ENCODE measurements around the gene RBM48.

Gene RBM48

DNA sequence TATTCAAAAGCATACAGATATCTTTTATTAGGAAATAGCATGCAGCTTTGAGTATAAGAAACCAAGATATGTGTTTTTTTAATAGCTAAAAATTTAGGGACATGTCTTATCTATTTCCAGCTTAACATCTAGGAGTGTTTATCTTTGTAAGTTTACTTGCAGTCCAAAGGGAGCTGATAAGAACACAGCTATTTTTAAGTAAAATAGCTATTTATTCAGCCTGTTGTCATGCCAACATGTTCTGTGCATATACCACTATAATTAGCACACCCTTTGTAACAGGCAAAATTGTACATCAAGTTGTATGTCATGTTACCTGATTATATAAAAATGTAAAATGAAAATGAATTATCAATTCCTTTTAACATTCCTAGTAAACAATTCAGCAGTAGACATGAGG, 32.0 kb downstream of the RBM48 start:
- Histone ChIP-seq H3K27me3 (ENCODE audit: low read depth) (no peaks in the 10 kb centered on the region), H3K4me3 (no peak overlapping the region), H3K4me1 (no peaks in the 10 kb centered on the region), H3K9me3 (no peaks in the 10 kb centered on the region), H3K36me3 (replicated peaks) (peaks cover 40% of the 10 kb centered on the region)
- in situ Hi-C loops (cut with MboI; ENCODE audit: low sequenced_read_pairs): no loop called here
- DNase-seq (ENCODE audit: low spot score in 2 of 2): no peak

DNA sequence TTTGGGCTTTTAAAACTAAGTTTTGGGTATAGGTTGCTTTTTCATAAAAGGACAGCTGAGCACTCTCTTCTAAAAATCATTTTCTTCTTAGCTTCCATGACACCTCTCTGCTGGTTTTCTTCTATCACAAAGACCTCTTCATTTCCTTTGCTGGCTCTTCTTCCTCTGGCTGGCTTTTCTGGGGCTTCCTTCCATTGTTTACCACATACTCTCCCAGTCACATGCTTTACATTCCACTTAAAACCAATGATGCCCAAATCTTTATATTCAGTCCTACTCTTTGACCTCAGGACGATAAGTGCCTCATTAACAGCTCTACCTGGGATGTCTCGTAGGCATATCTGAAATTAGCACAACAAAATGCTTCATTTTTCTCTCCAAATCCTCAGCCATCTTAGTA, 34.8 kb downstream of the RBM48 start:
- Histone ChIP-seq H3K27me3 (ENCODE audit: low read depth) (no peaks in the 10 kb centered on the region), H3K4me3 (no peak overlapping the region), H3K4me1 (no peaks in the 10 kb centered on the region), H3K9me3 (no peaks in the 10 kb centered on the region), H3K36me3 (replicated peaks) (peaks cover 58% of the 10 kb centered on the region)
- no peak for DNase-seq (ENCODE audit: low spot score in 2 of 2)
- in situ Hi-C loops (cut with MboI; ENCODE audit: low sequenced_read_pairs): no loop called here

DNA sequence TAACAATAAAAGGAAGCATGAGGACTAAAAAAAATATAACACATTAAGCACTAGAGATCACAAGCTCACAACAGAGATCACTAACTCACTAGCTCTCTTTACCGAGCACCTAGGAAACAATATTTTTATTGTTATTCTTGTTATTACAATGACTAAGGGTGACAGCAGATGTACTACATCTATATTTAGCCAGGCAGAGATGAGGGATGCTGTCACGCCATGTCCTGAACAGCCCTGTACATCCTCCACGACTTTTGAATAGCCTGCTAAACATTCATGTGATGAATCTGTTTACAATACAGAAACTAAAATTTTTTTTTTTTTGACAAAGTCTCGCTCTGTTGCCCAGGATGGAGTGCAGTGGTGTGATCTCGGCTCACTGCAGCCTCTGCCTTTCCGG, 38.9 kb downstream of the RBM48 start:
- no peaks in the 10 kb centered on the region for H3K9me3 ChIP-seq
- H3K36me3 ChIP-seq (replicated peaks): peaks cover 64% of the 10 kb centered on the region
- no peaks in the 10 kb centered on the region for H3K27me3 ChIP-seq (ENCODE audit: low read depth)
- H3K4me3 ChIP-seq: no peak overlapping the region
- DNase-seq (ENCODE audit: low spot score in 2 of 2): no peak
- in situ Hi-C loops (cut with MboI; ENCODE audit: low sequenced_read_pairs): no loop called here
- no peaks in the 10 kb centered on the region for H3K4me1 ChIP-seq

DNA sequence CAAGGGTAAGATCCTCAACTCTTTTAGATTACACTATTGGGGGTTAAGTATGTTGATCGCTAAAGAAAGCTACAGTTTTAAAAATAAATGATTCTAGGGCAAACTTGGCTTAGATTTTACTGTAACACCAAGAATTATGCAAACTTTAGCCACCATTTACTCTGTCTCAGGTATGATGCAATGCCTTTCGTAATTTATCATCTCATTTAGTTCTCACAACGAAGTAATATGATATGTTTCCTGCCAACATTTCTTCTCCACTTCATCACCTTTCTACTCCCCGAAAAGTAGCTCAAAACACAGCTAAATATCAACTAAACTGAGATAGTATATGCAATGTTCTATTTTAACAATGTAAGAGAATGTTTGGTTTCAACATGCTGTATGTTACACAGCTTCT, 40.5 kb downstream of the RBM48 start:
- Histone ChIP-seq H3K36me3 (replicated peaks) (peaks cover 55% of the 10 kb centered on the region), H3K4me3 (no peak overlapping the region), H3K4me1 (no peaks in the 10 kb centered on the region), H3K27me3 (ENCODE audit: low read depth) (no peaks in the 10 kb centered on the region), H3K9me3 (no peaks in the 10 kb centered on the region)
- in situ Hi-C loops (cut with MboI; ENCODE audit: low sequenced_read_pairs): no loop called here
- no peak for DNase-seq (ENCODE audit: low spot score in 2 of 2)

DNA sequence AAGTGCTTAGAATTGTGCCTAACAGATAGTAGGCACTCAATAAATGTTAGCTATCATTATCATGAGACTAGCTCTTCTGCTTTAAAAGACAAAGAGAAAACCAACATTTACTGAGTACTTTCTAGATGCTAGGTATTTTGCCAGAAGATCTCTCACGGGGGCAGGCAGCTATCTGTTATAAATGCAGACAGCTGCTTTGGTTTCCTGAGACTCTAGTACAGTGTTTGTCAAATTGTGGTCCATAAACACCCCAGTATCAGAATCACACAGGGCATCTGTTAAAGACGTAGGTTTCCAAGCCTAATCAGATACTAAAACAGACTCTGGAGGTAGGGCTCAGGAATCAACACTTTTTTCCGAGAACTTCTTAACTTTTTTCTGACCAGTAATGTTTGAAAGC, 47.7 kb downstream of the RBM48 start:
- H3K36me3 ChIP-seq (replicated peaks): peaks cover 61% of the 10 kb centered on the region
- in situ Hi-C loops (cut with MboI; ENCODE audit: low sequenced_read_pairs): no loop called here
- H3K4me3 ChIP-seq: no peak overlapping the region
- H3K9me3 ChIP-seq: no peaks in the 10 kb centered on the region
- H3K4me1 ChIP-seq: no peaks in the 10 kb centered on the region; the same call in 1 of the 2 replicates
- no peak for DNase-seq (ENCODE audit: low spot score in 2 of 2)
- no peaks in the 10 kb centered on the region for H3K27me3 ChIP-seq (ENCODE audit: low read depth)

DNA sequence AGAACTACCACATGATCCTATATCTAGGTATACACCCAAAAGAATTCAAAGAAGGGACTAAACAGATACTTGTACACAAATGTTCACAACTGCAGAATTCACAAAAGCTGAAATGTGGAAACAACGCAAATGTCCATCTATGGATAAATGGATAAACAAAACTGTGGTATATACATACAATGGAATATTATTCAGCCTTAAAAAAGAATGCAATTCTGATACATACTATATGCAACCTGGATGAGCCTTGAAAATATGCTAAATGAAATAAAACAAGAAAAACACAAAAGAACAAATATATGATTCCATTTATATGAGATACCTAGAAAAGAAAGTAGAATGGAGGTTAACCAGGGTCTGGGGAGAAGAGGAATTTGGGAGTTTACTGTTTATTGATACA, 54.4 kb downstream of the RBM48 start:
- no peaks in the 10 kb centered on the region for H3K27me3 ChIP-seq (ENCODE audit: low read depth)
- peaks cover 25% of the 10 kb centered on the region for H3K36me3 ChIP-seq (replicated peaks)
- in situ Hi-C loops (cut with MboI; ENCODE audit: low sequenced_read_pairs): no loop called here
- H3K4me3 ChIP-seq: no peak overlapping the region
- no peaks in the 10 kb centered on the region for H3K9me3 ChIP-seq
- H3K4me1 ChIP-seq: peaks cover 10% of the 10 kb centered on the region
- no peak for DNase-seq (ENCODE audit: low spot score in 2 of 2)

DNA sequence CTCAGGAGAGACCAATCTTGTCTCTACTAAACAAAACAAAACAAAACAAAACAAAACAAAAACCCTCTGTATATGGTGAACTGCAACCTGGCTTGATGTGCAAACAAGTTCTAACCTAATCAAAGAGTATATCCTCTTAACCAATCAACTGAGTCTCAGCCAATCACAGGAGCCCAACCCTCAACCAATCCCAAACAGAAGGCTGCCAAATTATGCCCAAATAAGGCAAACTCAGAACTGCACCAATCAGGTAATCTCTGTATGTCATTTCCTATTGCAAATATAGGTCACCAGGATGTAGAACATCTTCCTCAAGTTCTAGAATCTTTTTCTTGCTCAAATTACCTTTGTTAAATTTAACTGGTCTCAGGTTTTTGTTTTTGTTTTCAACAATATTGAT, 56.4 kb downstream of the RBM48 start:
- H3K9me3 ChIP-seq: no peaks in the 10 kb centered on the region
- H3K4me1 ChIP-seq: peaks cover 10% of the 10 kb centered on the region
- in situ Hi-C loops (cut with MboI; ENCODE audit: low sequenced_read_pairs): no loop called here
- no peak for DNase-seq (ENCODE audit: low spot score in 2 of 2)
- no peak overlapping the region for H3K4me3 ChIP-seq
- no peaks in the 10 kb centered on the region for H3K27me3 ChIP-seq (ENCODE audit: low read depth)
- H3K36me3 ChIP-seq (replicated peaks): peaks cover 5% of the 10 kb centered on the region

DNA sequence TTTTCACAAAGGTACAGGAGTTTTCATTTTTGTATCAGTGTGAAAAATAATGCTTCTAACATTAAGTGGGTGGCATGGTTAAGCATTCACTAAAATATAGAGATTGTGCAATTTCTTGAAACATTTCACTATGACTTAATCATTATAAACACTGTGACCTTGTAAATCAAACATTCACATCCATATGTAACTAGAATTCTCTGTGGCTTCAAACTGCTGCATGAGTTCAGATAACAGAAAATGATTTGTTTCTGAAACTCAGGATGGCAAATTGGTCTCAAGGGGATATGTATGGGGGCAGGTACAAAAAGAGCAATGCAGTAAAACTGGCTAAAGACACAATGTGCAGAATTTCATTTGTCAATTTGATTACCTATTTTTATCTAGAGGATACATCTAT, 57.8 kb downstream of the RBM48 start:
- in situ Hi-C loops (cut with MboI; ENCODE audit: low sequenced_read_pairs): no loop called here
- DNase-seq (ENCODE audit: low spot score in 2 of 2): no peak
- Histone ChIP-seq H3K4me3 (no peak overlapping the region), H3K9me3 (no peaks in the 10 kb centered on the region), H3K27me3 (ENCODE audit: low read depth) (no peaks in the 10 kb centered on the region), H3K36me3 (replicated peaks) (no peaks in the 10 kb centered on the region), H3K4me1 (peaks cover 10% of the 10 kb centered on the region)

DNA sequence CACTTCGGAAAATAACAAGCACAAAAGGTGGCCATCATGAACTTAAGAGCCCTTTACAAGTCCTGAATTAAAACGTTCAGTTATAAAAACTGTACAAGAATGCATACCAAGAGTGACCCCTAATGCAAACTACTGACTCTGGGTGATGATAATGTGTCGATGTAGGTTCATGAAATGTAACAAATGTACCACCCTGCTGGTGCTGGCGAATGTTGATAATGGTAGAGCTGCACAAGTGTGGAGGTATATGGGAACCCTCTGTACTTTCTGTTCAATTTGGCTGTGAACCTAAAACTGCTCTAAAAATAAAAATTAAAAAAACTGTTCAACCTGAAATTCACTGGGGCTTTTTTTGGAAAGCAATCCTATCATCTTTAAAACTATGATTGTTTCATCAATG, 58.2 kb downstream of the RBM48 start:
- H3K4me3 ChIP-seq: no peak overlapping the region
- in situ Hi-C loops (cut with MboI; ENCODE audit: low sequenced_read_pairs): no loop called here
- DNase-seq (ENCODE audit: low spot score in 2 of 2): no peak

More for the DNA sequence above, 58.2 kb downstream of the RBM48 start:
- H3K9me3 ChIP-seq: no peaks in the 10 kb centered on the region
- H3K4me1 ChIP-seq: peaks cover 10% of the 10 kb centered on the region
- no peaks in the 10 kb centered on the region for H3K36me3 ChIP-seq (replicated peaks)
- no peaks in the 10 kb centered on the region for H3K27me3 ChIP-seq (ENCODE audit: low read depth)

All from HAP-1 (cell line).